Activated T-helper 1 cell treated with anti-CD3 and anti-CD28 coated beads, Interleukin-12 subunit alpha, Interleukin-12 subunit beta, Interleukin-2, Interleukin-4 antibody, amounts not matched to agents 30 ng/mL and 10 ng/mL and 1 ng/mL, durations not matched to agents 14 hours and 24 hours and 36 hours (primary cell): ENCODE results near the gene FDX1. TPM values are rescaled to one million over a fixed set of nuclear protein-coding genes. Genes with fewer than 3 reads are reported as not detected.

Source experiments
- DNase-seq: peaks from one replicate; pipeline ENCODE4 v3.0.0; 2021; ENCODE audit warnings: low spot score
- H3K27ac Mint-ChIP-seq: one replicate; pipeline ENCODE4 v1.8.0; 2021; ENCODE audit warnings: mild to moderate bottlenecking, mixed read lengths
- H3K27me3 Mint-ChIP-seq: one replicate; pipeline ENCODE4 v1.8.0; 2022; ENCODE audit warnings: mild to moderate bottlenecking, moderate library complexity, mixed read lengths; ENCODE audit not compliant: insufficient read depth
- H3K36me3 Mint-ChIP-seq: one replicate; pipeline ENCODE4 v1.8.0; 2021; ENCODE audit warnings: low read depth, mixed read lengths
- H3K4me1 Mint-ChIP-seq: one replicate; pipeline ENCODE4 v1.8.0; 2021; ENCODE audit warnings: low read depth, mixed read lengths
- H3K4me3 Mint-ChIP-seq: one replicate; pipeline ENCODE4 v1.8.0; 2021; ENCODE audit warnings: mild to moderate bottlenecking, moderate library complexity, mixed read lengths
- H3K9me3 Mint-ChIP-seq: one replicate; pipeline ENCODE4 v1.8.0; 2021; ENCODE audit warnings: mixed read lengths
- intact Hi-C: fragments of 100-400 bp; cut with micrococcal nuclease; formaldehyde crosslinking; loops from one replicate; pipeline ENCODE4 v1.15.1; 2024
- total RNA-seq: library from RNA; stranded (reverse); gene quantifications from 2 replicates; pipeline ENCODE4 v1.2.3, GENCODE V29; 2022

Gene FDX1
- total RNA-seq, 1 donor from 2014 or later, result 14.2 TPM

GRCh38 chr11:110479108-110480101 lies 49.7 kb downstream of the FDX1 start:
- no peak overlapping the region for H3K4me3 Mint-ChIP-seq
- no peak overlapping the region for H3K27ac Mint-ChIP-seq
- DNase-seq, result no peak
- H3K27me3 Mint-ChIP-seq, result peaks cover 2% of the 10 kb centered on the region
- intact Hi-C loops, result no loop called here
- peaks cover 3% of the 10 kb centered on the region for H3K36me3 Mint-ChIP-seq
- peaks cover 3% of the 10 kb centered on the region for H3K9me3 Mint-ChIP-seq
- peaks cover 5% of the 10 kb centered on the region for H3K4me1 Mint-ChIP-seq

- peaks cover 3% of the 10 kb centered on the region for H3K36me3 Mint-ChIP-seq
- intact Hi-C loops, result no loop called here
- DNase-seq, result no peak
- no peak overlapping the region for H3K4me3 Mint-ChIP-seq
- H3K9me3 Mint-ChIP-seq, result peaks cover 3% of the 10 kb centered on the region
- peaks cover 2% of the 10 kb centered on the region for H3K27me3 Mint-ChIP-seq
- H3K4me1 Mint-ChIP-seq, result peaks cover 5% of the 10 kb centered on the region
- no peak overlapping the region for H3K27ac Mint-ChIP-seq
Measured at GRCh38 chr11:110481523-110481922, 51.8 kb downstream of the FDX1 start.

GRCh38 chr11:110486156-110486555 lies 56.4 kb downstream of the FDX1 start:
- H3K27me3 Mint-ChIP-seq, result peaks cover 1% of the 10 kb centered on the region
- no peak overlapping the region for H3K27ac Mint-ChIP-seq
- H3K4me3 Mint-ChIP-seq, result no peak overlapping the region
- no peaks in the 10 kb centered on the region for H3K4me1 Mint-ChIP-seq
- peaks cover 3% of the 10 kb centered on the region for H3K9me3 Mint-ChIP-seq
- intact Hi-C loops, result no loop called here
- no peak for DNase-seq
- H3K36me3 Mint-ChIP-seq, result no peaks in the 10 kb centered on the region

- intact Hi-C loops, result no loop called here
- no peaks in the 10 kb centered on the region for H3K4me1 Mint-ChIP-seq
- no peak overlapping the region for H3K27ac Mint-ChIP-seq
- H3K27me3 Mint-ChIP-seq, result peaks cover 3% of the 10 kb centered on the region
- no peak for DNase-seq
- no peaks in the 10 kb centered on the region for H3K36me3 Mint-ChIP-seq
- H3K9me3 Mint-ChIP-seq, result no peaks in the 10 kb centered on the region
- H3K4me3 Mint-ChIP-seq, result no peak overlapping the region
Measured at GRCh38 chr11:110488446-110488845, 58.7 kb downstream of the FDX1 start.

GRCh38 chr11:110490886-110491285 lies 61.1 kb downstream of the FDX1 start:
- no peak for DNase-seq
- Mint-ChIP-seq H3K27me3 (peaks cover 12% of the 10 kb centered on the region), H3K27ac (no peak overlapping the region), H3K9me3 (no peaks in the 10 kb centered on the region), H3K36me3 (no peaks in the 10 kb centered on the region), H3K4me3 (no peak overlapping the region), H3K4me1 (no peaks in the 10 kb centered on the region)
- intact Hi-C loops, result no loop called here

GRCh38 chr11:110491577-110492320 lies 62.0 kb downstream of the FDX1 start:
- H3K27me3 Mint-ChIP-seq, result peaks cover 15% of the 10 kb centered on the region
- H3K4me3 Mint-ChIP-seq, result no peak overlapping the region
- H3K36me3 Mint-ChIP-seq, result no peaks in the 10 kb centered on the region
- no peaks in the 10 kb centered on the region for H3K4me1 Mint-ChIP-seq
- intact Hi-C loops, result no loop called here
- H3K27ac Mint-ChIP-seq, result no peak overlapping the region
- no peaks in the 10 kb centered on the region for H3K9me3 Mint-ChIP-seq
- DNase-seq, result no peak

GRCh38 chr11:110492321-110492685 lies 62.6 kb downstream of the FDX1 start:
- Mint-ChIP-seq H3K36me3 (no peaks in the 10 kb centered on the region), H3K4me1 (no peaks in the 10 kb centered on the region), H3K9me3 (no peaks in the 10 kb centered on the region), H3K4me3 (no peak overlapping the region), H3K27me3 (peaks cover 16% of the 10 kb centered on the region), H3K27ac (no peak overlapping the region)
- intact Hi-C loops, result no loop called here
- no peak for DNase-seq

GRCh38 chr11:110493346-110493745 lies 63.6 kb downstream of the FDX1 start:
- Mint-ChIP-seq H3K27me3 (peaks cover 16% of the 10 kb centered on the region), H3K4me3 (no peak overlapping the region), H3K27ac (no peak overlapping the region), H3K36me3 (no peaks in the 10 kb centered on the region), H3K9me3 (no peaks in the 10 kb centered on the region), H3K4me1 (no peaks in the 10 kb centered on the region)
- intact Hi-C loops, result no loop called here
- no peak for DNase-seq

- Mint-ChIP-seq H3K4me1 (no peaks in the 10 kb centered on the region), H3K4me3 (no peak overlapping the region), H3K27ac (no peak overlapping the region), H3K9me3 (no peaks in the 10 kb centered on the region), H3K27me3 (peaks cover 20% of the 10 kb centered on the region), H3K36me3 (no peaks in the 10 kb centered on the region)
- no peak for DNase-seq
- intact Hi-C loops, result no loop called here
Measured at GRCh38 chr11:110497231-110497978, 67.7 kb downstream of the FDX1 start.

GRCh38 chr11:110501428-110501827 lies 71.7 kb downstream of the FDX1 start:
- no peak overlapping the region for H3K27ac Mint-ChIP-seq
- H3K4me1 Mint-ChIP-seq, result no peaks in the 10 kb centered on the region

GRCh38 chr11:110505528-110506284 lies 76.0 kb downstream of the FDX1 start:
- Mint-ChIP-seq H3K4me1 (no peaks in the 10 kb centered on the region), H3K27me3 (peaks cover 2% of the 10 kb centered on the region), H3K36me3 (no peaks in the 10 kb centered on the region), H3K27ac (no peak overlapping the region), H3K9me3 (no peaks in the 10 kb centered on the region), H3K4me3 (no peak overlapping the region)
- no peak for DNase-seq
- intact Hi-C loops, result no loop called here

More at GRCh38 chr11:110501428-110501827, 71.7 kb downstream of the FDX1 start:
- H3K36me3 Mint-ChIP-seq, result no peaks in the 10 kb centered on the region
- intact Hi-C loops, result no loop called here
- no peak overlapping the region for H3K4me3 Mint-ChIP-seq
- H3K27me3 Mint-ChIP-seq, result peaks cover 9% of the 10 kb centered on the region
- DNase-seq, result no peak
- no peaks in the 10 kb centered on the region for H3K9me3 Mint-ChIP-seq

- no peaks in the 10 kb centered on the region for H3K9me3 Mint-ChIP-seq
- no peak overlapping the region for H3K27ac Mint-ChIP-seq
- intact Hi-C loops, result no loop called here
- DNase-seq, result no peak
- no peak overlapping the region for H3K4me3 Mint-ChIP-seq
- no peaks in the 10 kb centered on the region for H3K4me1 Mint-ChIP-seq
- peaks cover 2% of the 10 kb centered on the region for H3K27me3 Mint-ChIP-seq
- no peaks in the 10 kb centered on the region for H3K36me3 Mint-ChIP-seq
Measured at GRCh38 chr11:110507328-110507727, 77.6 kb downstream of the FDX1 start.
